Neutrophil (primary cell): ENCODE data around the gene TIAM1.

Experiments used
- H3K27ac ChIP-seq: fragments of 200-600 bp; sonication (generic); 2 replicates; pipeline ENCODE4 v1.5.1; 2016; ENCODE audit warnings: mild to moderate bottlenecking, moderate library complexity
- H3K27me3 ChIP-seq: fragments of 200-600 bp; sonication (generic); 2 replicates; pipeline ENCODE4 v1.6.0; 2016; ENCODE audit warnings: mild to moderate bottlenecking
- H3K36me3 ChIP-seq: fragments of 200-600 bp; sonication (generic); 2 replicates; pipeline ENCODE4 v1.5.1; 2017
- H3K4me1 ChIP-seq, 2 experiments: fragments of 200-600 bp in 1 of 2; sonication (generic) in 1 of 2; 1 replicate in 1 of 2; 2 replicates in 1 of 2; pipeline versions ENCODE4 v1.5.1 to v1.6.1; 2013 to 2016; ENCODE audit warnings: low read depth in 1 of 2, low read length in 1 of 2, mild to moderate bottlenecking in 1 of 2, moderate library complexity in 1 of 2; ENCODE audit not compliant: control insufficient read depth in 1 of 2, insufficient read depth in 1 of 2
- H3K4me3 ChIP-seq, 2 experiments: fragments of 200-600 bp in 1 of 2; sonication (generic) in 1 of 2; 1 replicate in 1 of 2; 2 replicates in 1 of 2; pipeline ENCODE4 v1.5.1; 2013 to 2016; ENCODE audit warnings: low read depth in 1 of 2, low read length in 1 of 2, mild to moderate bottlenecking in 1 of 2, moderate library complexity in 1 of 2
- H3K9me3 ChIP-seq: fragments of 200-600 bp; sonication (generic); 2 replicates; pipeline ENCODE4 v1.5.1; 2016
- CTCF ChIP-seq: fragments of 200-600 bp; sonication (generic); IDR thresholded peaks from 2 replicates; pipeline ENCODE4 v1.5.1; 2016; ENCODE audit warnings: antibody characterized with exemption

The TIAM1 gene

GRCh38 chr21:31084689-31085088, 259.4 kb downstream of the TIAM1 start:
- Histone ChIP-seq H3K27me3 (no peaks in the 10 kb centered on the region), H3K4me3 (no peak overlapping the region)
- no peak for TF ChIP-seq CTCF

DNA sequence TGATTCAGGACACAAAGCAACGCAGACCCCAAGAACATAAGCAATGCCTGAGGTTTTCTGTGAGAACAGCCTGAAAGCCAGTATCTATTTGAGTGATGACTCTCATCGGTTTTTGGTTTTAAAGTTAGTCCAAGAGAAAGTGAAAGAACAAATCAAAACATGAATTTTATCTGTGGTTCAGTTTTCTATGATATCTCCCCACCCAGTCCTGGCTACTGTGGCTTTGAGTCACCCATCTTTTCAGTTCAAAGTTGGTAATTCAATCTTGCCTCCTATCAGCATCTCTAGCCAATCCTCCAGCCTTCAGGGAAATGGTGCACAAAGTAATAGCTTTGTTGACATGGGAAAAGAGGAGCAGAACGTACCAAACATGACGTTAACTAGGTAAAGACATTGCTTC, 265.3 kb downstream of the TIAM1 start:
- H3K9me3 ChIP-seq, result no peaks in the 10 kb centered on the region
- no peaks in the 10 kb centered on the region for H3K4me1 ChIP-seq
- no peaks in the 10 kb centered on the region for H3K36me3 ChIP-seq
- no peak for TF ChIP-seq CTCF
- no peak overlapping the region for H3K27ac ChIP-seq
- H3K27me3 ChIP-seq, result no peaks in the 10 kb centered on the region
- H3K4me3 ChIP-seq, result no peak overlapping the region

More at GRCh38 chr21:31084689-31085088, 259.4 kb downstream of the TIAM1 start:
- no peak overlapping the region for H3K27ac ChIP-seq
- H3K9me3 ChIP-seq, result no peaks in the 10 kb centered on the region
- no peaks in the 10 kb centered on the region for H3K4me1 ChIP-seq
- H3K36me3 ChIP-seq, result no peaks in the 10 kb centered on the region

DNA sequence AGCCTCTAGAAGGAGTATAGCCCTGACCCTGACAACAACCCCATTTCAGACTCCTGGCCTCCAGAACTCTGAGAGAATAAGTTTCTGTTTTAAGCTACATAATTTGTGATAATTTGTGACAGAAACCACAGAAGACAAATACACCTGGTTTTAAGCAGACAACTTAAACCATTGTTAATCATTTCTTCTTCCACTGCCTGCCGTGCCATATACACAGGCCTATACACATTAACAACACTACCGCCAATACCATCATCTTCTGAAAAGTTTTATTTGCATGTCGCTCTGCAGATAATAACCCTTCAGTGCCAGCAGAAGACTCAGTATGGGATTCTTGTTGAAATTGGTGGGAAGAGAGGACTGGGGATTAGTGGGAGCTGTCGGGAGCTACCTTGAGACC, 265.8 kb downstream of the TIAM1 start:
- no peaks in the 10 kb centered on the region for H3K27me3 ChIP-seq
- no peak overlapping the region for H3K27ac ChIP-seq
- H3K9me3 ChIP-seq, result no peaks in the 10 kb centered on the region
- H3K4me3 ChIP-seq, result no peak overlapping the region
- no peaks in the 10 kb centered on the region for H3K4me1 ChIP-seq
- no peak for TF ChIP-seq CTCF
- no peaks in the 10 kb centered on the region for H3K36me3 ChIP-seq

- Histone ChIP-seq H3K4me1 (no peaks in the 10 kb centered on the region), H3K36me3 (no peaks in the 10 kb centered on the region)
Measured at GRCh38 chr21:31075848-31076247, 268.2 kb downstream of the TIAM1 start.

GRCh38 chr21:31072533-31072932, 271.5 kb downstream of the TIAM1 start:
- TF ChIP-seq CTCF, result no peak
- Histone ChIP-seq H3K27ac (no peak overlapping the region), H3K36me3 (no peaks in the 10 kb centered on the region), H3K4me1 (no peaks in the 10 kb centered on the region), H3K9me3 (no peaks in the 10 kb centered on the region), H3K27me3 (no peaks in the 10 kb centered on the region), H3K4me3 (no peak overlapping the region)

More at GRCh38 chr21:31075848-31076247, 268.2 kb downstream of the TIAM1 start:
- no peaks in the 10 kb centered on the region for H3K27me3 ChIP-seq
- no peak overlapping the region for H3K27ac ChIP-seq
- H3K9me3 ChIP-seq, result no peaks in the 10 kb centered on the region
- no peak for TF ChIP-seq CTCF
- H3K4me3 ChIP-seq, result no peak overlapping the region
